HTR-8/SVneo (cell line): ENCODE data around the gene PGBD2.
"Not testable (repeated sequence)": the region's sequence is repeated elsewhere in the genome, so short reads cannot be mapped to it uniquely, and the experiment has no call there.

Experiments used
- DNase-seq: peaks from one replicate; pipeline ENCODE4 v3.0.0; 2011; ENCODE audit warnings: low spot score, mixed read lengths; ENCODE audit not compliant: insufficient read length
- FAIRE-seq: peaks from 2 replicates; lab custom pipeline; 2011; peaks lifted over from hg19 to GRCh38; lab: Jason Lieb, UNC

Gene PGBD2

GRCh38 chr1:248906009-248906752 is at the start of gene PGBD2:
Gene PGBD2, plus strand, starts transcription at chr1:248906235. Its CDS starts 7,628 bp downstream, at chr1:248913863.
- FAIRE-seq (peak; percentile 85), DNase-seq (peak; percentile 88)

GRCh38 chr1:248857201-248857600 is 48.8 kb upstream of the PGBD2 start:
- no peak for DNase-seq
- no peak for FAIRE-seq

- DNase-seq (no peak), FAIRE-seq (no peak)
Measured at GRCh38 chr1:248857749-248858095, 48.3 kb upstream of the PGBD2 start.

GRCh38 chr1:248858096-248858890 is 47.7 kb upstream of the PGBD2 start:
- peak; percentile 16 for FAIRE-seq
- peak; percentile 35 for DNase-seq

- DNase-seq (peak; percentile 96), FAIRE-seq (peak; percentile 9)
Measured at GRCh38 chr1:248858891-248859889, 46.8 kb upstream of the PGBD2 start, which contains the start of gene ZNF692. Gene ZNF692, minus strand, starts transcription at chr1:248859085. Its CDS starts 776 bp downstream, at chr1:248858309.

- FAIRE-seq (no peak), DNase-seq (no peak)
Measured at GRCh38 chr1:248860007-248860406, 46.0 kb upstream of the PGBD2 start.

- DNase-seq (no peak), FAIRE-seq (no peak)
Measured at GRCh38 chr1:248861616-248862015, 44.4 kb upstream of the PGBD2 start.

- FAIRE-seq: no peak
- no peak for DNase-seq
Measured at GRCh38 chr1:248862695-248862997, 43.4 kb upstream of the PGBD2 start.

GRCh38 chr1:248862998-248863881 is 42.8 kb upstream of the PGBD2 start:
- DNase-seq (peak; percentile 70), FAIRE-seq (peak; percentile 44)

GRCh38 chr1:248871837-248872401 is 34.1 kb upstream of the PGBD2 start:
- DNase-seq: no peak
- no peak for FAIRE-seq

- DNase-seq: peak; percentile 71
Measured at GRCh38 chr1:248872752-248873408, 33.2 kb upstream of the PGBD2 start.

GRCh38 chr1:248873409-248873992 is 32.5 kb upstream of the PGBD2 start:
- FAIRE-seq: peak; percentile 90
- DNase-seq: peak; percentile 84

More at GRCh38 chr1:248872752-248873408, 33.2 kb upstream of the PGBD2 start:
- no peak for FAIRE-seq

- DNase-seq (peak; percentile 75), FAIRE-seq (peak; percentile 58)
Measured at GRCh38 chr1:248873993-248874533, 32.0 kb upstream of the PGBD2 start.

- FAIRE-seq: no peak
- DNase-seq: no peak
Measured at GRCh38 chr1:248881261-248881660, 24.8 kb upstream of the PGBD2 start.

- not testable (repeated sequence) for DNase-seq, FAIRE-seq
Measured at GRCh38 chr1:248882427-248882826, 23.6 kb upstream of the PGBD2 start.

- FAIRE-seq (no peak), DNase-seq (no peak)
Measured at GRCh38 chr1:248884632-248885295, 21.3 kb upstream of the PGBD2 start.

GRCh38 chr1:248885646-248886045 is 20.4 kb upstream of the PGBD2 start:
- DNase-seq (no peak), FAIRE-seq (no peak)
